Tibial artery (tissue), 4 donors: ENCODE results near the gene HORMAD2.
A peak's percentile ranks its signal among the peaks of the same experiment; 100 is the strongest.
"Not testable (repeated sequence)": the region's sequence is repeated elsewhere in the genome, so short reads cannot be mapped to it uniquely, and the experiment has no call there.

Experiments used
- DNase-seq, 2 donors: peaks; one replicate each; pipeline ENCODE4 v3.0.0-alpha.2; 2019
- H3K27ac ChIP-seq, 2 donors: fragments of 200-600 bp; sonication (generic) in 1 of 2; 1 replicate in 1 of 2; 2 replicates in 1 of 2; pipeline ENCODE4 v1.5.1; 2018 to 2019; ENCODE audit warnings: mild to moderate bottlenecking in 1 of 2
- H3K27me3 ChIP-seq, 2 donors: fragments of 200-600 bp; sonication (generic) in 1 of 2; one replicate each; pipeline versions ENCODE4 v1.5.1 to v1.6.0; 2016 to 2019
- H3K36me3 ChIP-seq, 3 donors: fragments of 200-600 bp; sonication (generic) in 2 of 3; one replicate each; pipeline ENCODE4 v1.5.1; 2016 to 2019; ENCODE audit warnings: mild to moderate bottlenecking in 2 of 3
- H3K4me1 ChIP-seq, 4 donors: fragments of 200-600 bp; sonication (generic) in 2 of 4; 1 replicate in 3 of 4; 2 replicates in 1 of 4; pipeline ENCODE4 v1.5.1; 2016 to 2019
- H3K4me3 ChIP-seq, 2 donors: fragments of 200-600 bp; sonication (generic) in 1 of 2; 1 replicate in 1 of 2; 2 replicates in 1 of 2; pipeline ENCODE4 v1.5.1; 2018 to 2019; ENCODE audit warnings: mild to moderate bottlenecking in 2 of 2
- H3K9me3 ChIP-seq, 3 donors: fragments of 200-600 bp; sonication (generic) in 1 of 3; one replicate each; pipeline ENCODE4 v1.5.1; 2016 to 2019
- CTCF ChIP-seq, 2 experiments: fragments of 200-600 bp in 1 of 2; fragments of 450-650 bp in 1 of 2; IDR thresholded peaks; one replicate each; pipeline ENCODE4 v1.5.1; 2017 to 2019; ENCODE audit warnings: antibody characterized with exemption in 2 of 2, mild to moderate bottlenecking in 1 of 2, moderate library complexity in 1 of 2
- intact Hi-C: fragments of 100-400 bp; cut with DNase I; formaldehyde crosslinking; loops from one replicate; pipeline ENCODE4 v1.15.0; 2023; ENCODE audit warnings: low total_unique reads

HORMAD2 gene

GRCh38 chr22:30196880-30197336 is 116.6 kb downstream of the HORMAD2 start:
- Histone ChIP-seq H3K27me3 (no peaks in the 10 kb centered on the region), H3K4me1 (peaks cover 4 to 23% (median 22%) of the 10 kb centered on the region in 4 donors), H3K36me3 (no peaks in the 10 kb centered on the region), H3K27ac (peak overlapping the region; percentile 72), H3K9me3 (no peaks in the 10 kb centered on the region), H3K4me3 (no peak overlapping the region)
- intact Hi-C loops, result no loop called here
- no peak for DNase-seq
- TF ChIP-seq CTCF (IDR thresholded peaks at IDR 0.05), result no peak

GRCh38 chr22:30197389-30197788 is 117.1 kb downstream of the HORMAD2 start:
- no peak for TF ChIP-seq CTCF (IDR thresholded peaks at IDR 0.05)
- DNase-seq, result no peak
- Histone ChIP-seq H3K27ac (peak overlapping the region; percentile 72), H3K4me1 (peaks cover 4 to 23% (median 22%) of the 10 kb centered on the region in 4 donors), H3K27me3 (no peaks in the 10 kb centered on the region), H3K36me3 (no peaks in the 10 kb centered on the region), H3K9me3 (no peaks in the 10 kb centered on the region), H3K4me3 (no peak overlapping the region)
- intact Hi-C loops, result no loop called here

- no peak for TF ChIP-seq CTCF (IDR thresholded peaks at IDR 0.05)
- peaks cover 4 to 29% (median 23%) of the 10 kb centered on the region in 4 donors for H3K4me1 ChIP-seq
- intact Hi-C loops, result no loop called here
- no peaks in the 10 kb centered on the region for H3K36me3 ChIP-seq
- no peaks in the 10 kb centered on the region for H3K9me3 ChIP-seq
- no peak for DNase-seq
- no peaks in the 10 kb centered on the region for H3K27me3 ChIP-seq
- H3K4me3 ChIP-seq, result no peak overlapping the region
- H3K27ac ChIP-seq, result no peak overlapping the region
Measured at GRCh38 chr22:30198152-30198825, 118.0 kb downstream of the HORMAD2 start.

- no peak for TF ChIP-seq CTCF (IDR thresholded peaks at IDR 0.05)
- H3K27me3 ChIP-seq, result no peaks in the 10 kb centered on the region
- H3K27ac ChIP-seq, result no peak overlapping the region
- H3K4me3 ChIP-seq, result no peak overlapping the region
- H3K4me1 ChIP-seq, result peaks cover 4 to 29% (median 23%) of the 10 kb centered on the region in 4 donors
- DNase-seq, result no peak
- intact Hi-C loops, result no loop called here
- no peaks in the 10 kb centered on the region for H3K9me3 ChIP-seq
- H3K36me3 ChIP-seq, result no peaks in the 10 kb centered on the region
Measured at GRCh38 chr22:30198921-30199320, 118.7 kb downstream of the HORMAD2 start.

- H3K27ac ChIP-seq, H3K9me3 ChIP-seq, H3K4me3 ChIP-seq, DNase-seq, H3K36me3 ChIP-seq, intact Hi-C loops, H3K27me3 ChIP-seq: not testable (repeated sequence)
- H3K4me1 ChIP-seq, result peaks cover 4 to 38% (median 29%) of the 10 kb centered on the region in 4 donors
Measured at GRCh38 chr22:30200905-30201304, 120.6 kb downstream of the HORMAD2 start.

GRCh38 chr22:30201945-30202344 is 121.7 kb downstream of the HORMAD2 start:
- intact Hi-C loops, result no loop called here
- no peak for TF ChIP-seq CTCF (IDR thresholded peaks at IDR 0.05)
- Histone ChIP-seq H3K4me1 (peaks cover 0 to 36% (median 26%) of the 10 kb centered on the region in 4 donors), H3K27me3 (no peaks in the 10 kb centered on the region), H3K9me3 (no peaks in the 10 kb centered on the region), H3K4me3 (no peak overlapping the region), H3K36me3 (no peaks in the 10 kb centered on the region), H3K27ac (no peak overlapping the region)
- DNase-seq, result no peak
